Adrenal gland (tissue), 5 donors: ENCODE data around the gene OR6M1.

Experiments
- POLR2A ChIP-seq, 2 donors: fragments of 450-650 bp; IDR thresholded peaks; one replicate each; pipeline ENCODE4 v1.6.1; 2017; ENCODE audit warnings: antibody characterized with exemption in 2 of 2, mild to moderate bottlenecking in 2 of 2, moderate library complexity in 1 of 2
- TF ChIP-seq, protein P1 (sequence below), 6 experiments: fragments of 450-650 bp in 4 of 6; fragments of 200-600 bp in 2 of 6; sonication (generic) in 1 of 6; IDR thresholded peaks; 1 replicate in 5 of 6; 2 replicates in 1 of 6; pipeline versions ENCODE4 v1.5.1 to v1.8.0; 2016 to 2021; ENCODE audit warnings: antibody characterized with exemption in 6 of 6, mild to moderate bottlenecking in 2 of 6, moderate library complexity in 1 of 6
- donor health status: DM: no; HTN: no; CAD: no.

- TF ChIP-seq, protein P1, sequence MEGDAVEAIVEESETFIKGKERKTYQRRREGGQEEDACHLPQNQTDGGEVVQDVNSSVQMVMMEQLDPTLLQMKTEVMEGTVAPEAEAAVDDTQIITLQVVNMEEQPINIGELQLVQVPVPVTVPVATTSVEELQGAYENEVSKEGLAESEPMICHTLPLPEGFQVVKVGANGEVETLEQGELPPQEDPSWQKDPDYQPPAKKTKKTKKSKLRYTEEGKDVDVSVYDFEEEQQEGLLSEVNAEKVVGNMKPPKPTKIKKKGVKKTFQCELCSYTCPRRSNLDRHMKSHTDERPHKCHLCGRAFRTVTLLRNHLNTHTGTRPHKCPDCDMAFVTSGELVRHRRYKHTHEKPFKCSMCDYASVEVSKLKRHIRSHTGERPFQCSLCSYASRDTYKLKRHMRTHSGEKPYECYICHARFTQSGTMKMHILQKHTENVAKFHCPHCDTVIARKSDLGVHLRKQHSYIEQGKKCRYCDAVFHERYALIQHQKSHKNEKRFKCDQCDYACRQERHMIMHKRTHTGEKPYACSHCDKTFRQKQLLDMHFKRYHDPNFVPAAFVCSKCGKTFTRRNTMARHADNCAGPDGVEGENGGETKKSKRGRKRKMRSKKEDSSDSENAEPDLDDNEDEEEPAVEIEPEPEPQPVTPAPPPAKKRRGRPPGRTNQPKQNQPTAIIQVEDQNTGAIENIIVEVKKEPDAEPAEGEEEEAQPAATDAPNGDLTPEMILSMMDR (IDR thresholded peaks at IDR 0.05), result no peak
- TF ChIP-seq POLR2A (IDR thresholded peaks at IDR 0.05), result no peak
These were observed 43.7 kb downstream of the OR6M1 start for GRCh38 chr11:123762422-123762821.
